Measurements from ENCODE around the gene KCNJ15. TPM values are rescaled to one million over a fixed set of nuclear protein-coding genes. Genes with fewer than 3 reads are reported as not detected.
"Not testable (repeated sequence)": the region's sequence is repeated elsewhere in the genome, so short reads cannot be mapped to it uniquely, and the experiment has no call there.

KCNJ15 gene
- 100 to 1,000 TPM; 183 to 261 (median 233) TPM for polyA plus RNA-seq (ENCODE audit: insufficient read length in 3 of 3)
- long read RNA-seq, donor 1, full-length matches to known transcripts, result 30 of 44 reads
- long read RNA-seq, donor 1, partial matches to known transcripts, result 0 of 44 reads
- long read RNA-seq, donor 1, other reads (novel, unspliced or antisense), result 14 of 44 reads
- long read RNA-seq, donor 2, full-length matches to known transcripts, result 23 of 29 reads
- long read RNA-seq, donor 2, partial matches to known transcripts, result 0 of 29 reads
- long read RNA-seq, donor 2, other reads (novel, unspliced or antisense), result 6 of 29 reads
- long read RNA-seq, donor 3, full-length matches to known transcripts, result 57 of 85 reads
- long read RNA-seq, donor 3, partial matches to known transcripts, result 23 of 85 reads
- long read RNA-seq, donor 3, other reads (novel, unspliced or antisense), result 5 of 85 reads
- long read RNA-seq, donor 4, full-length matches to known transcripts, result 42 of 61 reads
- long read RNA-seq, donor 4, partial matches to known transcripts, result 5 of 61 reads
- long read RNA-seq, donor 4, other reads (novel, unspliced or antisense), result 14 of 61 reads
- long read RNA-seq, donor 5, full-length matches to known transcripts, result 83 of 113 reads
- long read RNA-seq, donor 5, partial matches to known transcripts, result 25 of 113 reads
- long read RNA-seq, donor 5, other reads (novel, unspliced or antisense), result 5 of 113 reads
- long read RNA-seq, donor 6, full-length matches to known transcripts, result 32 of 49 reads
- long read RNA-seq, donor 6, partial matches to known transcripts, result 6 of 49 reads
- long read RNA-seq, donor 6, other reads (novel, unspliced or antisense), result 11 of 49 reads
- long read RNA-seq, donor 7, full-length matches to known transcripts, result 44 of 50 reads
- long read RNA-seq, donor 7, partial matches to known transcripts, result 0 of 50 reads
- long read RNA-seq, donor 7, other reads (novel, unspliced or antisense), result 6 of 50 reads
- long read RNA-seq, donor 8, full-length matches to known transcripts, result 80 of 136 reads
- long read RNA-seq, donor 8, partial matches to known transcripts, result 22 of 136 reads
- long read RNA-seq, donor 8, other reads (novel, unspliced or antisense), result 34 of 136 reads
- long read RNA-seq, donor 9, full-length matches to known transcripts, result 35 of 40 reads
- long read RNA-seq, donor 9, partial matches to known transcripts, result 5 of 40 reads
- long read RNA-seq, donor 9, other reads (novel, unspliced or antisense), result 0 of 40 reads
- long read RNA-seq, donor 10, full-length matches to known transcripts, result 38 of 49 reads
- long read RNA-seq, donor 10, partial matches to known transcripts, result 11 of 49 reads
- long read RNA-seq, donor 10, other reads (novel, unspliced or antisense), result 0 of 49 reads
- long read RNA-seq, donor 11, full-length matches to known transcripts, result 44 of 49 reads
- long read RNA-seq, donor 11, partial matches to known transcripts, result 5 of 49 reads
- long read RNA-seq, donor 11, other reads (novel, unspliced or antisense), result 0 of 49 reads
- long read RNA-seq, donor 12, full-length matches to known transcripts, result 11 of 11 reads
- long read RNA-seq, donor 12, partial matches to known transcripts, result 0 of 11 reads
- long read RNA-seq, donor 12, other reads (novel, unspliced or antisense), result 0 of 11 reads
- long read RNA-seq, donor 13, full-length matches to known transcripts, result 55 of 73 reads
- long read RNA-seq, donor 13, partial matches to known transcripts, result 18 of 73 reads
- long read RNA-seq, donor 13, other reads (novel, unspliced or antisense), result 0 of 73 reads
- long read RNA-seq, donor 14, full-length matches to known transcripts, result 28 of 36 reads
- long read RNA-seq, donor 14, partial matches to known transcripts, result 8 of 36 reads
- long read RNA-seq, donor 14, other reads (novel, unspliced or antisense), result 0 of 36 reads
- long read RNA-seq, donor 15, full-length matches to known transcripts, result 27 of 27 reads
- long read RNA-seq, donor 15, partial matches to known transcripts, result 0 of 27 reads
- long read RNA-seq, donor 15, other reads (novel, unspliced or antisense), result 0 of 27 reads
- long read RNA-seq, donor 16, full-length matches to known transcripts, result 81 of 128 reads
- long read RNA-seq, donor 16, partial matches to known transcripts, result 32 of 128 reads
- long read RNA-seq, donor 16, other reads (novel, unspliced or antisense), result 15 of 128 reads

DNA sequence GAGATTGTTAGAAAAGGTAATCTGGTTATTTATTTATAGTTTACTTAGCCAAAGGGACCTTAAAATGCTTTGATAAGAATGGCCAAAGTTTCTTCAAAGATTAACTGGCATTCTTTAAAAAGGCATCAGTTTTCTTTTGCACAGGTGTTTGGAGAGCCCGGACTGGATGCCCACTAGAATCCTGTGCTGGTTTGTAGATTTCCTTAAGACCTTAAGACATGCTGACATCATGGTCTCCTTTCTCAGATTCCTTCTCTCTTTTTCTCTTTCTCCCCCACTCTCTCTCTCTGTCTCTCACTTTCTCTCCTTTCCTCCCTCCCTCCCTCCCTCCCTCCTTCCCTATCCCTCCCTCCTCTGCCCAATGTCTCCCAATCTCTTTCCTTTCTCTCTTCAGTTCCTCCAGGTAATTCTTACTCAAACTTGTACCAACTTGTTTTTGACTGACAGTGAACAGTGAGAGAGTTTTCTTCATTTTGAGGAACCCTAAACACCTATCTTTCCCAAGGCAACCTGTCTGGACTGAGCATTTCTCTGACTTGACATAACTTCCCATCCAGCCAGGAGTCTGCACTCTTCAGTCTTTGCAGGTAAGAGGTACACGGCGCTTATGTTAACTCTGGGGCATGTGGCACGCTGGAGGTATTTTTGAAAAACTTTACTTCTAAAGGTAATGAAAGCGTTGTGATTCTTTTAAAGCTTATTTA is at the start of gene KCNJ15:
KCNJ15 (plus strand) TSS at position 393 of the 704 bp plus-strand sequence. CDS start 42,271 bp downstream, outside the sequence.
- no peak for DNase-seq (ENCODE audit: extremely low read depth in 1 of 11, low read depth in 9 of 11, low spot score in 4 of 11)

DNA sequence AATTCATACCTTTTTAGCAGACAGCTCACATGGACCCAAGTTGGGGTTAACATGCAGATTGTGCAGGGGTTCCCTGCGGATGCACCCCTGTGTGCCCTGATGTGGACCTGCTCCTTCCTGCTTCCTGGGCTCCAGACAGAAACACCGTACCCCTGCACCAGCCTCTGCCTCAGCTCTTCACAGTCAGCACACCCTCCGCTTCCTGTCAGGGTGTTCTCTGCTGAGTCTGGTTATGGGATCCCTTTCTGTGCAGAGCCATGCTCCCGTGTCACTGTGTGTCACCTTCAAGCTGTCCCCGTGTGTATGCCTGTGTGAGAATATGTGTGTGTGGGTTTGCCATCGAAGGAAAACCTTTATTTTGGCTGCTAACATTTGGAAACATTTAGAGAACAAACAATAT is 48.7 kb upstream of the KCNJ15 start:
- no peak for DNase-seq (ENCODE audit: extremely low read depth in 1 of 11, low read depth in 9 of 11, low spot score in 4 of 11)

- DNase-seq (ENCODE audit: extremely low read depth in 1 of 11, low read depth in 9 of 11, low spot score in 4 of 11), result no peak
Measured at GRCh38 chr21:38211321-38211720, 45.5 kb upstream of the KCNJ15 start.

DNA sequence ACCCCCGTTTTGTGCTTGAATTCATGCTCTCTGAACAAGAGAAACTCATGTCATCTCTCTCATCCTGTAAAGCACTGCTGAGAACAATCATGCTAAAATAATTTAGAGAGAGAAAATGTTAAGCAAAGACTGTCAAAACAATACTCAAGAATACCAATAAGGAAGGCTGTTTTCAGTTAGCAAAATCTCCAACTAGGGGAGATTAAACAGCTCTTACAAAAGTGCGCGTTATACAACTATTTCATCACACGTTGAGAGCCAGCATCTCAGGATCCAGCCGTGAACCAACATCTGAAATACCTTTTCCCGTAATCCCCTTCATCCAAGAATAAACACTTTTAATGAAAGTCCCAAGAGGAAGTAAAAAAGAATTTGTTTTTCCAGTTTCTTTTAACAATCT is 44.1 kb upstream of the KCNJ15 start:
- DNase-seq (ENCODE audit: extremely low read depth in 1 of 11, low read depth in 9 of 11, low spot score in 4 of 11), result no peak

DNA sequence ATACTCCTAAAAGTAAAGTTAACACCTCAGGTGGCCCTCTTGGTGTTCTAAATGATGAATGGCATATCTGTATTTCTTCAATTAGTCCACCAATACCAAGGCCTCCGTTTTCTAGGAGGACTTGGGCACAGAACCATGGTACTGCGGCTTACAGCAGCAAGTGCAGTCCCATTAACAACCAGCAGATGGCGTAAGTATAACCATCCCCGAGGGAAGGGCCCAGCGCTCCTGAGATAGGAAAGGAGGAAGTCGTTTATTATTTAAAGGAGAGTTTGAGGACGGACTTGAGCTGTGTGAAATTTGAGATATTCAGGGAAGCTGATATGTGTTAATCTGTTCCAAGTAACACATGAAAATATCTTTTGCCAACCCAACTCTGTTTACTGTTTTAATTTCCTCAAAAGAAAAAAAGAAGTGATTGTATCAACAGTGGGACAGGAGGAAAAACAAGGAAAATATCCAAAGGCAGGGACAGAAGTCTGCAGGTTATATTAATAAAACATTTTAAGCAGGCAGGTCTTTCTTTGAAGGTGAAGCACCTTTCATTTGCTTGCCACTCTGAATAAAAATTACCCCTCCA is 37.7 kb upstream of the KCNJ15 start:
- peak in 9 of 11 donors; percentile 43 to 71 (median 56) for DNase-seq (ENCODE audit: extremely low read depth in 1 of 11, low read depth in 9 of 11, low spot score in 4 of 11)

DNA sequence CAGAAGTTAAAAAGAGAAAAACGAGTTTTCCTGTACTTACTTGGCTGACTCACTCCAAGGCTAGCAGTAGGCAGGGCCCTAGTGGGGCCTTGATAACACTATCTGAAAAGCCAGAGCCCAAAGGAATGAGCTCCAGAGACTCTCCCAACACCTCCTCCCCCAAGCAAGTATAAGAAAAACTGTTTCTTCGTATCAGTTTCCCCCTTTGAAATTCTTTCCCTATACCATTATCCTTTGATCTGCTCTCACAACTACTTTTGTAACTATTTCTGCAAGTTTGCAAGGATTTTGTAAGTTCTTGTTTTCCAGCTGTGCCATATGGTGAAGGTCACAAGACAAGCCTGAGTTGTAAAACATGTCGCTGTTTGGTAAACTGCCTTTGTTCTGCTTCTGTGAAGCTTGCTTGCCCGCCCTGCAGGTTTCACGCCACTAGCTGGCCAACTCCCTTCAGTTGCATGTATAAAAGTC is 36.5 kb upstream of the KCNJ15 start:
- no peak for DNase-seq (ENCODE audit: extremely low read depth in 1 of 11, low read depth in 9 of 11, low spot score in 4 of 11)

DNA sequence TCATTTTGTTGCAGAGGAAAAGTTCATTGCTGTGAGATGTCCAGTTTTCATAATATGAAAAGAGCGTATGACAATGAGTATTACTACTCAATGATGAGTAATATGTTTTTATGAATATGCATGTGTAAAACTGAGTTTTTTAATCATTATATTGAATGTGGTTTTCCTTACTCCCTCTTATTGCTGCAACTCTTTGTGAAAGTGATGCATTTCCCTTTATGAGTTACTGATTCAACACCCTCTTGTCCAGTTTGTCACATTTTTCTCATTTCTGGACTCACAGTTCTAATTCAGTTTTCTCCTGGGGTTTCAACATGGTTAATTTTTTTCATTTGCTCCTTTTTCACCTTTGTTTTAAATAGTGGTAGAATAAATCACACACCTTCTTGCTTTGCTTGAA is 35.2 kb upstream of the KCNJ15 start:
- DNase-seq (ENCODE audit: extremely low read depth in 1 of 11, low read depth in 9 of 11, low spot score in 4 of 11), result no peak

- DNase-seq (ENCODE audit: extremely low read depth in 1 of 11, low read depth in 9 of 11, low spot score in 4 of 11), result peak in 1 of 11 donors; percentile 20
Measured at GRCh38 chr21:38223893-38224540, 32.8 kb upstream of the KCNJ15 start.

DNA sequence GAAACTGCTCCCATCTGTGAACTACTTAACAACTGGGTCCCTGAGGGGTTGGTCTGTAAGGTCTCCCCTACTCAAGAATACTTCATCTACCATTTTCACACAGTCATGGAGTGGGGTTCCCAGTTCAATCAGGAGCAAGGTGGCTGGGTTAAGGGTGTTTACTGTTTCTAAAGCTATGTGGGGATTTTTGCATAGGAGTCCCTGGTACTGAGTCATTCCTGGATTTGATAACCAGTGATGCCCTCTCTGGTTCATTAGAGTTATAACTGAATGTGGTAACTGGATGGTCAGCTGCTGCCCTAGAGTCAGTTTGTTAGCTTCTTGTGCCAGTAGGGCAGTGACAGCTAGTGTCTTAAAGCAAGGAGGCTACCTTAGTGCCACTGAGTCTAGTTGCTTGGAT is 29.4 kb upstream of the KCNJ15 start:
- DNase-seq (ENCODE audit: extremely low read depth in 1 of 11, low read depth in 9 of 11, low spot score in 4 of 11), result no peak

- no peak for DNase-seq (ENCODE audit: extremely low read depth in 1 of 11, low read depth in 9 of 11, low spot score in 4 of 11)
Measured at GRCh38 chr21:38228115-38228514, 28.7 kb upstream of the KCNJ15 start.

DNA sequence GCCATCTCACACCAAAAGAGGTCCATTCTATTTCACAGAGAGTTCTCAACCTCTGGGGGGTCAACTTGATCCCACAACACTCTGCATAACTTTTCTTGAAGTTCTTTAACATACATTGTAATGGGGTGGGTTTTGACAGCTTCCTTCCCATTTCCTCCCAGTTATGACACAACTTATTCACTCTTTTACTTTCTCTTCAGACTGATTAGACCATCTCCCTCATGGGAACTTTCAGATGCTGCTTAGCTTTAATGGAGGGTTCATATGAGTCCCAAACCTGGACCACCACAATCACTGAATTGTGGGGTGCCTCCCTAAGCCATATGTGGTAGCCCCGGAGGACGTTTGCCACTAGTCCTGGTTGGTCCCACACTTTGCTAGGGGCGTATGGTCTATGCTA is 28.3 kb upstream of the KCNJ15 start:
- no peak for DNase-seq (ENCODE audit: extremely low read depth in 1 of 11, low read depth in 9 of 11, low spot score in 4 of 11)

- DNase-seq (ENCODE audit: extremely low read depth in 1 of 11, low read depth in 9 of 11, low spot score in 4 of 11), result no peak
Measured at GRCh38 chr21:38229260-38229877, 27.4 kb upstream of the KCNJ15 start.

GRCh38 chr21:38234395-38235142 is 22.2 kb upstream of the KCNJ15 start:
- no peak for DNase-seq (ENCODE audit: extremely low read depth in 1 of 11, low read depth in 9 of 11, low spot score in 4 of 11)

- DNase-seq (ENCODE audit: extremely low read depth in 1 of 11, low read depth in 9 of 11, low spot score in 4 of 11), result not testable (repeated sequence)
Measured at GRCh38 chr21:38235251-38235650, 21.5 kb upstream of the KCNJ15 start.

- no peak for DNase-seq (ENCODE audit: extremely low read depth in 1 of 11, low read depth in 9 of 11, low spot score in 4 of 11)
Measured at GRCh38 chr21:38236232-38236631, 20.6 kb upstream of the KCNJ15 start.
